CD14-positive monocyte (primary cell): ENCODE measurements around the gene TSGA10IP. TPM values are rescaled to one million over a fixed set of nuclear protein-coding genes. Genes with fewer than 3 reads are reported as not detected.
A peak's percentile ranks its signal among the peaks of the same experiment; 100 is the strongest.

ENCODE experiments used
- DNase-seq, 3 donors: peaks; one replicate each; pipeline ENCODE4 v3.0.0-alpha.2; 2011 to 2022
- H2AFZ ChIP-seq: 2 replicates; pipeline ENCODE4 v1.6.0; 2012; ENCODE audit warnings: mild to moderate bottlenecking, low read depth, low read length, inconsistent platforms; ENCODE audit not compliant: insufficient read depth, poor library complexity, severe bottlenecking
- H3K27ac ChIP-seq, 2 donors: 1 replicate in 1 of 2; 2 replicates in 1 of 2; pipeline ENCODE4 v1.5.1; 2012 to 2013; ENCODE audit warnings: low read length in 2 of 2, control low read depth in 1 of 2, inconsistent platforms in 1 of 2, low read depth in 1 of 2, mild to moderate bottlenecking in 1 of 2
- H3K27me3 ChIP-seq, 2 donors: one replicate each; pipeline versions ENCODE4 v1.6.0 to v1.6.1; 2011 to 2013; ENCODE audit warnings: low read length in 2 of 2; ENCODE audit not compliant: control insufficient read depth in 2 of 2, insufficient read depth in 2 of 2
- H3K36me3 ChIP-seq, 2 donors: replicated peaks in 1 of 2; 1 replicate in 1 of 2; 2 replicates in 1 of 2; pipeline versions ENCODE4 v1.5.1 to v1.6.1; 2012 to 2013; ENCODE audit warnings: low read length in 2 of 2, control low read depth in 1 of 2, inconsistent platforms in 1 of 2, mild to moderate bottlenecking in 1 of 2; ENCODE audit not compliant: insufficient read depth in 2 of 2, control insufficient read depth in 1 of 2
- H3K4me1 ChIP-seq, 2 donors: 1 replicate in 1 of 2; 2 replicates in 1 of 2; pipeline versions ENCODE4 v1.5.1 to v1.6.1; 2012 to 2013; ENCODE audit warnings: low read length in 2 of 2, control low read depth in 1 of 2, inconsistent platforms in 1 of 2, mild to moderate bottlenecking in 1 of 2, moderate library complexity in 1 of 2; ENCODE audit not compliant: insufficient read depth in 2 of 2, control insufficient read depth in 1 of 2
- H3K4me2 ChIP-seq: replicated peaks from 2 replicates; pipeline ENCODE3; 2012; ENCODE audit warnings: low read length, moderate library complexity, mild to moderate bottlenecking; ENCODE audit not compliant: poor library complexity, severe bottlenecking; ENCODE audit errors: extremely low read depth
- H3K4me3 ChIP-seq, 3 experiments: fragments of 200-600 bp in 1 of 3; sonication (generic) in 1 of 3; replicated peaks in 1 of 3; 1 replicate in 2 of 3; 2 replicates in 1 of 3; pipeline ENCODE4 v1.5.1; 2011 to 2013; ENCODE audit warnings: low read length in 3 of 3, mild to moderate bottlenecking in 3 of 3, control low read depth in 2 of 3, low read depth in 2 of 3, inconsistent platforms in 1 of 3, moderate library complexity in 1 of 3
- H3K79me2 ChIP-seq: 2 replicates; pipeline ENCODE4 v1.6.0; 2012; ENCODE audit warnings: mild to moderate bottlenecking, control low read depth, inconsistent platforms, low read length, moderate library complexity; ENCODE audit not compliant: insufficient read depth
- H3K9ac ChIP-seq: 2 replicates; pipeline ENCODE4 v1.6.0; 2017; ENCODE audit warnings: low read length, mild to moderate bottlenecking; ENCODE audit not compliant: insufficient read depth, poor library complexity, severe bottlenecking
- H3K9me3 ChIP-seq, 2 donors: replicated peaks in 1 of 2; 1 replicate in 1 of 2; 2 replicates in 1 of 2; pipeline versions ENCODE4 v1.5.1 to v1.6.1; 2012 to 2013; ENCODE audit warnings: low read length in 2 of 2, control low read depth in 1 of 2; ENCODE audit not compliant: control insufficient read depth in 1 of 2, insufficient read depth in 1 of 2
- H4K20me1 ChIP-seq: 2 replicates; pipeline ENCODE4 v1.6.0; 2012; ENCODE audit warnings: mild to moderate bottlenecking, low read length, control low read depth, moderate library complexity; ENCODE audit not compliant: insufficient read depth
- H3K27ac Mint-ChIP-seq, 7 donors: one replicate each; pipeline ENCODE4 v1.8.0; 2020; ENCODE audit warnings: mild to moderate bottlenecking in 7 of 7, mixed read lengths in 7 of 7, moderate library complexity in 6 of 7, inconsistent platforms in 2 of 7
- H3K27me3 Mint-ChIP-seq, 3 donors: one replicate each; pipeline ENCODE4 v1.8.0; 2021 to 2022; ENCODE audit warnings: low read depth in 3 of 3, mild to moderate bottlenecking in 3 of 3, mixed read lengths in 3 of 3, moderate library complexity in 3 of 3, inconsistent platforms in 1 of 3
- H3K36me3 Mint-ChIP-seq, 2 donors: one replicate each; pipeline ENCODE4 v1.8.0; 2020; ENCODE audit warnings: mixed read lengths in 2 of 2, inconsistent platforms in 1 of 2, mild to moderate bottlenecking in 1 of 2
- H3K4me1 Mint-ChIP-seq: one replicate; pipeline ENCODE4 v1.8.0; 2020; ENCODE audit warnings: mild to moderate bottlenecking, mixed read lengths
- H3K4me3 Mint-ChIP-seq, 2 donors: one replicate each; pipeline ENCODE4 v1.8.0; 2020; ENCODE audit warnings: mild to moderate bottlenecking in 2 of 2, mixed read lengths in 2 of 2, moderate library complexity in 1 of 2
- H3K9me3 Mint-ChIP-seq, 7 donors: one replicate each; pipeline ENCODE4 v1.8.0; 2020 to 2022; ENCODE audit warnings: mixed read lengths in 7 of 7, mild to moderate bottlenecking in 6 of 7, moderate library complexity in 6 of 7, inconsistent platforms in 2 of 7
- CTCF ChIP-seq: fragments of 200-600 bp; IDR thresholded peaks from one replicate; pipeline ENCODE4 v1.8.0; 2022; ENCODE audit warnings: antibody characterized with exemption, mild to moderate bottlenecking
- WGBS: methylation state at CpG from one replicate; pipeline ENCODE4 v1.1.5; 2013; ENCODE audit warnings: missing lambda C conversion rate; ENCODE audit not compliant: insufficient coverage; 5-methylcytosine and 5-hydroxymethylcytosine counted together
- intact Hi-C, 2 donors: fragments of 100-400 bp; cut with micrococcal nuclease; formaldehyde crosslinking; loops; one replicate each; pipeline versions ENCODE4 v1.15.0 to v1.15.1; 2023
- polyA plus RNA-seq, 3 donors: library from polyadenylated mRNA; depleted of rRNA in 1 of 3; unstranded in 2 of 3; stranded (reverse) in 1 of 3; fragments of 300-500 nt in 2 of 3; fragments of >200 nt in 1 of 3; fragmentation: Illumina TruSeq in 2 of 3; gene quantifications; 1 replicate in 2 of 3; 2 replicates in 1 of 3; pipeline ENCODE4 v1.2.3, GENCODE V29; 2012 to 2021

TSGA10IP gene
- polyA plus RNA-seq, 3 donors: 0.67 to 0.71 TPM; not detected in 1

- Histone ChIP-seq H2AFZ (no peak overlapping the region), H3K4me2 (peak overlapping the region; percentile 99), H3K4me1 (peaks cover 58 to 63% of the 10 kb centered on the region in 2 donors), H3K79me2 (peaks cover 38% of the 10 kb centered on the region), H3K36me3 (peaks cover 5 to 10% of the 10 kb centered on the region in 2 donors), H3K27ac (peak overlapping the region in 1 of 2 donors; percentile 94), H3K27me3 (no peaks in the 10 kb centered on the region), H3K4me3 (peak overlapping the region; percentile 93 to 99 (median 98)), H3K9me3 (no peaks in the 10 kb centered on the region), H3K9ac (peak overlapping the region; percentile 94), H4K20me1 (peaks cover 10% of the 10 kb centered on the region)
- Mint-ChIP-seq H3K27ac (peak overlapping the region in 6 of 7 donors; percentile 8 to 93 (median 86)), H3K27me3 (peaks cover 0 to 2% (median 0%) of the 10 kb centered on the region in 3 donors), H3K9me3 (no peaks in the 10 kb centered on the region), H3K4me1 (peaks cover 58% of the 10 kb centered on the region), H3K4me3 (peak overlapping the region; percentile 83 to 86), H3K36me3 (peaks cover 18 to 20% of the 10 kb centered on the region in 2 donors)
- intact Hi-C loops: loop anchor here in 1 of 2 donors (2.0 kb wide), 1 partner anchor 17 kb away; the partner anchor contains the start of gene FOSL1
- no peak for DNase-seq
- no peak for TF ChIP-seq CTCF
- 97% methylated on average over 26 of the region's 35 CpGs for WGBS
Measured at GRCh38 chr11:65917434-65918210, 27.7 kb upstream of the TSGA10IP start.

- Histone ChIP-seq H2AFZ (peak within 1 kb of the TSS; percentile 82), H3K36me3 (peaks cover 12 to 19% of the 10 kb centered on the region in 2 donors), H3K9ac (peak within 1 kb of the TSS; percentile 94), H3K4me3 (peak within 1 kb of the TSS; percentile 93 to 99 (median 98)), H3K27ac (peak within 1 kb of the TSS; percentile 61 to 94), H3K4me1 (peaks cover 58 to 63% of the 10 kb centered on the region in 2 donors), H3K27me3 (no peaks in the 10 kb centered on the region), H4K20me1 (peaks cover 10% of the 10 kb centered on the region), H3K4me2 (peak within 1 kb of the TSS; percentile 99), H3K9me3 (no peaks in the 10 kb centered on the region), H3K79me2 (peaks cover 38% of the 10 kb centered on the region)
- intact Hi-C loops: loop anchor here in 1 of 2 donors (1.0 to 2.0 kb wide), 2 partner anchors 18 to 43 kb away; partner anchors contain the start of genes FOSL1 and SART1
- Mint-ChIP-seq H3K36me3 (peaks cover 26 to 29% of the 10 kb centered on the region in 2 donors), H3K27ac (peak within 1 kb of the TSS; percentile 81 to 93 (median 87)), H3K27me3 (peaks cover 0 to 2% (median 0%) of the 10 kb centered on the region in 3 donors), H3K9me3 (no peaks in the 10 kb centered on the region), H3K4me1 (peaks cover 58% of the 10 kb centered on the region), H3K4me3 (peak within 1 kb of the TSS; percentile 89 to 95)
- 3% methylated on average over 49 of the region's 77 CpGs for WGBS
- TF ChIP-seq CTCF: no peak
- DNase-seq: no peak
Measured at GRCh38 chr11:65918211-65919140, 26.8 kb upstream of the TSGA10IP start, which contains the start of gene C11orf68. C11orf68 (minus strand) TSS chr11:65919062; CDS start chr11:65919031, 31 bp downstream.
